G401 (cell line): ENCODE measurements around the gene CNGA4. TPM values are rescaled to one million over a fixed set of nuclear protein-coding genes. Genes with fewer than 3 reads are reported as not detected.
"Not testable (repeated sequence)": the region's sequence is repeated elsewhere in the genome, so short reads cannot be mapped to it uniquely, and the experiment has no call there.

Experiments used
- DNase-seq: peaks from one replicate; pipeline ENCODE4 v3.0.0-alpha.2; 2015; ENCODE audit warnings: low spot score
- in situ Hi-C: cut with HindIII; loops from 2 replicates; pipeline ENCODE4 v1.10.0; 2016; ENCODE audit warnings: low sequenced_read_pairs, mixed read lengths
- total RNA-seq: library from RNA; depleted of rRNA; stranded (reverse); fragments of >200 nt; shearing (Covaris generic); gene quantifications from 2 replicates; pipeline ENCODE4 v1.2.3, GENCODE V29; 2014

CNGA4 gene
- total RNA-seq, 1 experiment from 2014 or later, result not detected

- DNase-seq, result no peak
- in situ Hi-C loops, result no loop called here
Observed at GRCh38 chr11:6219359-6219758, 19.5 kb upstream of the CNGA4 start.

DNA sequence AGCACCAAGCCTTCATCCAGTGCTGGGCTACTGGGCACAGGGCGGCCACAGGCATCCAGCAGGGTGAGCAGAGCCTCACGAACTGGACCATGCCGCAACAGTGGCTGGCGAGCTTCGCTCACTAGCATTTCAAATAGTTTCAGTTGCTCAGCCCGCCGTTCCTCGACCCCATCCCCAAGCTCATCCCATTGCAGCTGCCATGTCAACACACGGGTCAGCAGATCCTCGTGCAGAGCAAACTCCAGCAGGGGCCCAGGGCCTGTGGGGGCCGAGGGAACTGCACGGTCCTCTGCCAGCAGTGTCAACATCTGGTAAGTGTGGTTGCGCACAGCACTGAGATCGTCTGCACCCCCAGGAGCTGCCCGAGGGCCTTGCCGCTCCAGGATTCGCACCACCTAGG, 15.0 kb upstream of the CNGA4 start:
- no peak for DNase-seq
- in situ Hi-C loops, result no loop called here

GRCh38 chr11:6224421-6224820, 14.5 kb upstream of the CNGA4 start:
- DNase-seq, result no peak
- in situ Hi-C loops, result no loop called here

DNA sequence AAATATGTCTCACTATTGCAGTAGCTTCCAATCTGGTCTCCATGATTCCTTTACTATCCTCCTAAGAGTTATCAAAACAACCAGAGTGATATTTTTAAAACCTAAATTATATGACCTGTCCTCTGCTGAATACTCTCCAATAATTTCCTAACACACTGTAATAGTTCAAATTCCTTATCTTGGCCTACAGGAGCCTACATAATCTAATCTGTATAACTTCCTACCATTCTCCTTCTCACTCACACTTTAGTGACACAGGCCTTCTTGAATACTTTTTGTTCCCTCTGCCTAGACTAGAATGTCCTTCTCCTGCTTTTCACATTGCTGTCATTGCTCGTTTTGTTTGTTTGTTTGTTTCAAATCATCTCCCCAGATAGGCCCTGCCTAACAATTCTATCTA, 13.9 kb upstream of the CNGA4 start:
- DNase-seq, result no peak
- in situ Hi-C loops, result no loop called here

- in situ Hi-C loops, result no loop called here
Observed at GRCh38 chr11:6225896-6226295, 13.0 kb upstream of the CNGA4 start.

DNA sequence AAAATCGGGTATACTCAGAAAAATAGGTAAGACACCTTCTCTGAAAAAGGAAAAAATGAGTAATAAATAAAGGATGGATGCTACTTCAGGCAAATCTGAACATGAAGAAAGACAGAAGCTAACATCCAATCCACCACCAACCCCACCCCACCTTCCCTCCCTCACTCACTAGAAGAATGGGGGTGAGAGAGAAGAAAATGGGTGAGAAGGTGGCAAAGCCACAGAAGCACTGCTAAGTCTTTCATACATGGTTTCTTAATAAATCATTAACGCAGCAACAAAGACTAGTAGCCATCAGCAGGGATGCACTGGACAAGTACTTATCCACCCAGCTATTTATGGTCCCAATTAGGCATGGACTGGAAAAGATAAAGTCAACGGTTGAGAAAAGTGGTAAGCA, 10.4 kb upstream of the CNGA4 start:
- DNase-seq, result no peak
- in situ Hi-C loops, result no loop called here

More at GRCh38 chr11:6225896-6226295, 13.0 kb upstream of the CNGA4 start:
- DNase-seq, result no peak

- in situ Hi-C loops, result no loop called here
- no peak for DNase-seq
Observed at GRCh38 chr11:6229911-6230310, 9.0 kb upstream of the CNGA4 start.

DNA sequence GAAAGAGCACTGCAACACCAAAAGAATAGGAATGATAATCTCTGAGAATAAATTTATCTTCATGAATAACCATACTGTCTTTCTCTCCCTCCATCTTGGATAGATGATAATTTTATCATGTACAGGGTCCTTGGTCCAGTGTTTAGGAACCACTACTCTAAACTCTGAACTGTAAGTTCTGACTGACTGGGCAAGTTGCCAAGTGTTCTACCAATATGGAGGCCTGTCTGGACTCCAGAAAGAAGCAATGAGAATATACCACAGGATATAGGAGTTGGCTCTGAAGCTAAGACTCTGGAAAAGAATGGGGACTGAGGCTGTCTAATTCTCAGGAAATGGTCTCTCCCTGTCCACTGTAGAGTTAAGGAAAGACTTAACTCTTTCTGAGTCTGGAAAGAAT, 6.0 kb upstream of the CNGA4 start:
- in situ Hi-C loops, result no loop called here
- DNase-seq, result no peak

DNA sequence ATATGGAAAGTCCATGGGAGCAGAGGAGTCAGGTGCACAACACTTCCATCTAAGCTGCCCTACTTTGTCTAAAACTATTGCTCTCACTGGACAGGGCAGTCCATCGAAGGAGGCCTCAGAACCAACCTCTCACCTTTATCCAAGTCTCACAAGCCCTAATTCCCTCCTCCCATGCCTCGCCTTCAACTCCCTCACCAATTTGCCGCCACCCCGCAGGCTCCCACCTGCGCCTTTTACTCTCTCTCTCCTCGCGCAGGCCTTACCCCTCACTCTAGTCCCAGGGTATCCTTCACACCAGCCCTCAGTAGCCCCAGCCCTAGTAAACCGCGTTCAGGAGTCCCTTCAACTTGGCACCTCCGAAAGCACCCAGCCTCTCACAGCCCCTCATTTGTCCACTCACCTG, 4.9 kb upstream of the CNGA4 start:
- DNase-seq, result no peak
- in situ Hi-C loops, result no loop called here

- in situ Hi-C loops, result no loop called here
- DNase-seq, result peak; percentile 100
Observed at GRCh38 chr11:6234387-6235107, 4.3 kb upstream of the CNGA4 start, which contains the start of gene FHIP1B. TSS of gene FHIP1B (minus strand) at chr11:6234636. CDS start at chr11:6224516, 10,120 bp downstream.

DNA sequence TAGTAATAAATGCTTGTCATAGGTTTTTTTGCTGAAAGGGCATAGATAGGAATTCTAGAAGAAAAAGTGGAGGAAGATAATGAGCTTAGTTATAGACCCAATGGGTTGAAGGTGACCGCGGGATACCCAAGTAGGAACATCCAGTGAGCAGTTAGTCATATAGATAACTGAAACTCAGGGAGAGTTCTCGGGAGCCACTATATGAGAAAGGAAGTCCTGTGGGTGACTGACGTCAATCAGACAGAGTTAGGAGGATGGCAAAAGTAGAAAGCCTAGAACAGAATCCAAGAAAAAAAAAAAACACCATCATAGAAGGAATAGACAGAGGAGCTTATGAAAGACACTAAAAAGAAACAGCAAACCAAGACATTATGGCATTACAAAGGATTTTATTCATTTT, 1.6 kb upstream of the CNGA4 start:
- in situ Hi-C loops, result no loop called here
- DNase-seq, result no peak

DNA sequence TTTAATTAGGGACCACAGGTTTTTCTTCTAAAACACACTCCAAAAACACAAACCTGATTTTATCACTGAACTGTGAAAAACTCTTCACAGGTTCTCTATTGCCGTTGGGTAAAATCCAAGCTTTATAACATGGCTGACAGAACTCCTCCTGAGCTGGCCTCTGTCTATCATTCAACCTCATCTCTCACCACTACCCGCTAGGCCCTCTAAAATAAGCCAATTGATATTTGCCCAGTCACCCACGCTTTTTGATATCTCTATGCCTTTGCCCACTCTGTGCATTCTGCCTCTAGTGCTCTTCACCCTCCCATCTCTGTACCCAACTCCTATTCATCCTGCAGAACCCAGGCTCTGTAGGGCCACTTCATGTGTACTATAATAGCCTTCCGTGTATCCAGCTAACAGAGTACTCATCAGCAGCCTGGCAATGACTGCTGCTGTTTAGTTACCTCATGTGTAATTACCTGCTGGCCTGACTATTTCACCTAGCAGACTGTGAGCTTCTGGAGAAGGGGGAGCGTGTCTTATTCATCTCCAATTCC, 1.1 kb upstream of the CNGA4 start:
- DNase-seq, result no peak
- in situ Hi-C loops, result no loop called here

GRCh38 chr11:6240139-6240538, 1.2 kb downstream of the CNGA4 start:
- DNase-seq, result no peak
- in situ Hi-C loops, result no loop called here

DNA sequence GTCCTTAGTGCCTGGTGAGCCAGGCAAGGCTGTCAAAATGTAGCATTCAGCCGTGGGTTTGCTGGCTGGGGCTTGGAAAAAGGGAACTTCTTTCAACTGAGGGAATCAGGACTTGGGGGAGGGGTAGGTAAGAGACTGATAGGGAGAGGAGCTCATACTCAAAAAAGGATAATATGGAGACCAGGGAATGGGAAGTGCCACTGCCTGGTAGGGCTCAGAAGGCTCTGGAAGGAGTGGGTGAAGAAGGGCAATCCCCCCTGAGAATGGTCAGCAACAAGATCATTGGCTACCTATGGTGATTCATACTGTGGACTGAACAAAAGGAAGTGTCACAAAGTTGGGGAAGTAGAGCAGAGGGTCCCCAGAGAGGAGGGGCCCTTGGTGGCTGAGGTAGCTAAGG, 1.9 kb downstream of the CNGA4 start:
- in situ Hi-C loops, result no loop called here

GRCh38 chr11:6241316-6241715, 2.4 kb downstream of the CNGA4 start:
- in situ Hi-C loops, result no loop called here
- no peak for DNase-seq

More for the DNA sequence above, 1.9 kb downstream of the CNGA4 start:
- DNase-seq, result no peak

DNA sequence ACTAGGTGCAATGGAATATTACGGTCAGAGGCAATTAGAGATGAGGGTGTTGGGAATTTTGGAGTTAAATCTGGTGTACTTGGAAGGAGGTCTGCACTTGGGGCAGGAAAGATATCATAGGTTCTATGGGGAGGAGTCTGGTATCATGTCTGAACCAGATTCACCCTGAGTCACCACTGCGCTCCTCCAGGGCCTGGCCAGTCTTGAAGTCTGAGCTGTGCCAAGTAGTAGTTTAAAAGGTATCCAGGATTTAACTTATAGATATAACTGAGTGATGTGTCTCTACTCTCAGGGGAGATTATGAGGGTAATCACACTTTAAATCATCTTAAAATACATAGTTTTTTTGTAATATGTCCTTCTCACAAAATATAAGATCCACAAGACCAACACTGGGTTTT, 6.6 kb downstream of the CNGA4 start:
- no peak for DNase-seq
- in situ Hi-C loops, result no loop called here

DNA sequence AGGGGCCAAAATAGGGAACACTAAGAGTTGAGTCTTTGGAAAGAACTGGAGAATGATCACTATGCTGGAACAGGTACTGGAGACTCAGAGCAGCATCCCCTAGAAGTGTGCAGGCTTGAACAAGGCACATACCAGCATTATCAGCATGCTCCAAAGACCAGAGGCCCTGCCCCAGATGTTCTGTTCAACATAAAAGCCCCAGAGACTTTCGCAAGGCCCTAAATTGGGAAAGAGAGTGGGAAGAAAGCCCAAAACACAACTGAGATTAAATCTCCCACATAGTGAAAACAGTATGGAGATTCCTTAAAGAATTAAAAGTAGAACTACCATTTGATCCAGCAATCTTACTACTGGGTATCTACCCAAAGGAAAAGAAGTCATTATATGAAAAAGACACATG, 9.4 kb downstream of the CNGA4 start:
- in situ Hi-C loops, result no loop called here
- DNase-seq, result no peak

GRCh38 chr11:6248897-6249296, 10.0 kb downstream of the CNGA4 start:
- in situ Hi-C loops, DNase-seq: not testable (repeated sequence)

DNA sequence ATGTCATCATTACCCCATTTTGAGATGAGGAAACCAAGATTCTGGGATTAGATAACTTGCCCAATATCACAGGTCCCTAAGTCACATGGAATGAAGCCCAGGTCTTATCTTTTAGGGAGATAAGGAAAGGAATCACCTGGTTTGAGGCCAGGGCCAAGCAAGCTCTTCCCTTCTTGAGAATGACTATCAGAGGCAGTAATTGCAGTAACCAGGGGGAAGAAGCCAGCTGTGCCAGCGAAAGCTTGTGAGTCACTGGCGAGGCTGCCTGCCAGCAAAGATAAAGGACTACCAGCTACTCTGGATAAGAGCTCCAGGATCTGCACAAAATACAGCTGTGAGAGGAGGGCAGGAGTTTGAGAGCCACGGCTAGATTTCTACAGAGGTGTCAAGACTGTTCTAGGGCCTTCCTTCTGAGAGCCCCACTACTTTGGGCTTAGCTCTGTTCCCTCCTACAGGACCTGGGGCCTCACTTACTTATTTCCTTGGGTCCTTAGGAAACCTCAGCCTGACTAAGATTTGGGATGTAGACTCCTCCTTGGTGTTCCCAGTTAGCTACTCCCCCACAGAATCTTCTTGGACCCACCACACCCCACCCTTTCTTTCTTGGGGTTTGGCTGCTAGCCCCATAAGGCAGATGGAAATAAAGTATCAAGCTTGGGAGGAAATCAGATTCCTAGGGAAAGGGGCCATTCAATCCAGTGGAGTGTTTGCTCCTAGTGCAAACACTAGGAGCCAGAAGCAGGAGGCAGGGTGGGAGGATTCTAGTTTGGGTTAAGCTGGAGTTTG, 11.1 kb downstream of the CNGA4 start:
- in situ Hi-C loops, result no loop called here
- no peak for DNase-seq

GRCh38 chr11:6251120-6251733, 12.3 kb downstream of the CNGA4 start:
- peak; percentile 89 for DNase-seq
- in situ Hi-C loops, result no loop called here
